GM18870 (cell line): Measurements from ENCODE around the gene CORO6.

Experiments used
- ATAC-seq: cut with Tn5 transposase; IDR thresholded peaks from one replicate; pipeline ENCODE4 v1.9.1; 2021; ENCODE audit warnings: moderate library complexity; ENCODE audit not compliant: unreplicated experiment

Gene CORO6

DNA sequence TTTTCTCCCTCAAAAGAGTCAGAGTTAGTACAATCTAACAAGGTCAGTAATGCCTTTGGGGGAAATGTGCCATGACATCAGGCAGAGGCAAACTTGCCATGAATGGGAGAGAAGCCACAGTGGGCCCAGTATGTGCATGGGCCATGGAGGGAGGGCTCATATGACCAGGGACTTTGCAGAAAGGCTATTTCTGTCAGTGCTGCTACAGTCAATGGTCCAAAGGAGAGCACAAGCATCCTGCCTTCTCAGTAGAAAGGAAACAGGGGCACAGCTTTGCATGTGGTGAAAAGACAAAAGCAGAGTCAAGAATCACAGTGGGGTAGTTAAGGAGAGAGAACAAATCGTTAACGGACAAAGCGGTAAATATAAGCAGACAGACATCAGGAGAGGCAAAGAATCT is 11.2 kb upstream of the CORO6 start:
- ATAC-seq = no peak

DNA sequence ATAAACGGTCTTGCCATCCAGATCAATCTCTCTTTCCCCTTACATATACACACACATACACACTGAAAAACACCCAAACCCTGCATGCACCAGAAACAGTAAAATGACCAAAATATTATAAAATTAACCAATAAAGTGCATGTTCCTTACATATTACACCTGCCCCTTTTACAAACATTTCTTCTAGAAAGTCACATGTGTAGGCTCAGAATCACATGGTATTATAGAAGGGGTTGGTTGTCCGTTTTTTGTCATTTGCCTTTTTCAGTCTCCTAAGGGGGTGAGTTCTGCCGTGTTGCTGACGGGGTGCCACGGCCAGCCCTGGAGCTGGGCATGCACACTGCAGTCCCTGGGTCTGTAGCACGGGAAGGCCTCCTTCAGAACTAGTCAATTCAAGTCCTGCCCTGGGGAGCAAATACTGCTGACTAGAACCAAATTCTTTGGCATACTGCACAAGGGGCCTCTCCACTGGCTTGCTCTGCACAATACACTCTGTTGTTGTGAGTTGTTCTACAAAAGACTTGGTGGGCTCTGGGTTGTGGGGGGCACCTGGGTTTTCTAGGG is 8.0 kb upstream of the CORO6 start:
- no peak for ATAC-seq

DNA sequence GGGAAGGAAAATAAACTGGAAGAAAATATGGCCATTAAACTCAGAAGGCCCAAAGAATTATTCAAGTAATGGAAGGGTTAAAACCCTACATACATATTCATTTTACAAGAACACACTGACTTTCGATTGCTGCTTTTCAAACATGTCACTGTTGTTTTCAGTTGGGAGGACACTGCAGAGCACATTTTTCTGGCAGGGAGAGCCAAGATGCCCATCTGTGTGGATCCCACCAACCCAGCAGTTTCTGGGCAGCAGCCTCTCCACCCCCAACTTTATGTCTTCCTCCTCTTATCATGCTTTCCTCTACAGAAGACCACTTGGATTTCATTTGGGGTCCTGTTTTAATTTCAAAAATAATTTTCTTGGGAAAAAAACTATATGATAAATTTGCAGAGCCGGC is 7.1 kb upstream of the CORO6 start:
- ATAC-seq = no peak

DNA sequence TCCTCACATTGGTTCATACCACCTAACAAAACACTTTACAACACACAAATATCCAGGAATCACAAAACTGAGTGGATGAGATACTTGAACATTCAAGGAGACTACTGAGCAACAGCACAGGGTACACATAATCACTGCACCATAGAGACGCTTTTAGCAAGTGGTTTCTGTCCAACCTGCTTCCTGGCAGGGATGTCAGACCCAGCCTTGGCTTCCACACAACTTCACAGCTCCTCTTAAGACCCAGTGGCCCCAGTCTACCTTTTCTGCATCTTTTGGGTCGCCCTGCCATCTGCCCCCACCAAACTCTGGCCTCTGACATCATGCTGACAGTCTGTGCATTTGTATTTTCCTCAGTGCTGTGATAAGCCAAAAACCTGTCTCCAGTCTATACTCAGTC is 5.9 kb upstream of the CORO6 start:
- no peak for ATAC-seq

DNA sequence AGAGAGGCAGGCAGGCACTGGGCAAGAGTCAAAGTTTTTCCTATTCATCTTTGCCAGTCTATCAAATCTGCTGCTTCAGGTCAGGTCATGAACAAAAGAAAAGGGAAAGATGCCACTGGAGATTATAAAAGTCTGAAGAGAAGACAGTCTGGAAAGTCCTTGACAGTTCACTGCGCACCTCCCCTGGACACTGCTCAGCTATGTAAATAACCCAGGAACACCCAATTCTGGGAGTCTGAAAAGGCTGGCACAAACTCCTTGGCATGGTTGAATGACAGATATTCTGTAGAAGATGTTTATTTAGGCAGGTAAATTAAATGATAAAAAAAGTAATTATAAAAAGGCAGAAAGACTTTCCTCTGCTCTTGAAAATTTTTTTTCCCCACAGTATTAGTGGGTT is 5.2 kb upstream of the CORO6 start:
- ATAC-seq = no peak

DNA sequence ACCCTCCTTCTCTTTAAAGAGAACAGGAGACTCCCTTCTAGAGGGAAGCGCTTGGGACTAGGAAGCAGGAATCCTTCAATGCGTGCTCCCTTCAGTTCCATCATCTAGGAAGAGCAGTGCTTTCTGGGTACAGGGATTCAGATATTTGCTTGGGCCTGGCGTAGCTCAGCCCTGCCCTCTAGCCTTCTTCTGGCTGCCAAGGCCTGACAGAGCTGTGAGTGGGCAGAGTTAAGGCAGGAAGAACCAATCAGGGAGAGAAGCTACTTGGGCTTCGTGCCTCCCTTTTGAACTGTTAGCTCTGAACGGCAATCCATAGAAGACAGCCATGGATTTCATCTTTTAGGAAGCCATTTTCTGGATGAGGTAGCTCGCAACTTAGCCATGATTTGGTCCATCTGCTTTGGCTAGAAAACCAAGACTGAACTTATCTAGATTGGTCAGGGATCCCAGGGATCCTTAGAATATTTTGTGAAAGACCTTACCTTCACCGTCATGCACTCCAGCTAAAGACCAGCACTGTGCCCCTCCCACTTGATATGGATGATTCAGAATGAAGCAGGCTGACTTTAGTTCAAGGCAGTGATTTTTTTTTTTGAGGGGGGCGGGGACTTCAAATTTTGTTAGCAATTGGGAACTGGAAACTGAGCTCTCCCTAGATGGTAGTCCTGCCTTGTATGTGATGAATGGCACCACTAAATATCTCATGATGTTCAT is 2.5 kb upstream of the CORO6 start:
- no peak for ATAC-seq

DNA sequence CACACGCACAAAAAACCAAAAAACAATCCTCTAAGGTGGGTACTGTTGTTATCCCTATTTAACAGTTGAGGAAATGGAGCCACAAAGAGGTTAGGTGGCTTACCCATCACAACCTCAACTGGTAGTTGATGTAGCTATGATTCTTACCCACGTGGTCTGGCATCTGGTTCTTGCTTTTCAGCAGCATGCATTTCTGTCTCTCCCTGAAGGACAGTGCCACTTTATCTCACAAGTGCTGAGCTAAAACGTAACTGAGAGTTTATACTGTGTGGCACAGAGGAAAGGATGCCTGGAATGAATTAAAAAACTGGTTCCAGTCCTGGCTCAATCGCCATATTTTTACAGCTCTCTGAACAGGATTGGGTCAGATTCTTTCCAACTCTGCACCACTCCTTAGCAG is 1.9 kb upstream of the CORO6 start:
- no peak for ATAC-seq

DNA sequence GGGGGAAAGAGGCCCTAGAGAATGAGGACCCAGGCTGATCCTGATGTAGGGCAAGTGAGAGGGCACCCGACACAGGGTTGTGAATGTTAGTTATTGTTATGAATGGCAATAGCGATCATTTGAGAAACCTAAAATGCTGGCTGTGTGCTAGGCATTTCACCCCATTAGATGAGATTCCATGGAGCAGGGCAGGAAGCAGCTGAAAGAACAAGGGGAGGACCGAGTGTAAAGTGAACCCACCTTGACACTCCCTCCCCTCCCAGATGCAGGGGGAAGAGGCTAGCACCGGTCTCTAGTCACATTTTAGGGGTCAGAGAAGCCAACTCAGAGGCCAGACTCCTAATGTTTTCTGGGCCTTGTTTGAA is 553 bp upstream of the CORO6 start:
- ATAC-seq = no peak

DNA sequence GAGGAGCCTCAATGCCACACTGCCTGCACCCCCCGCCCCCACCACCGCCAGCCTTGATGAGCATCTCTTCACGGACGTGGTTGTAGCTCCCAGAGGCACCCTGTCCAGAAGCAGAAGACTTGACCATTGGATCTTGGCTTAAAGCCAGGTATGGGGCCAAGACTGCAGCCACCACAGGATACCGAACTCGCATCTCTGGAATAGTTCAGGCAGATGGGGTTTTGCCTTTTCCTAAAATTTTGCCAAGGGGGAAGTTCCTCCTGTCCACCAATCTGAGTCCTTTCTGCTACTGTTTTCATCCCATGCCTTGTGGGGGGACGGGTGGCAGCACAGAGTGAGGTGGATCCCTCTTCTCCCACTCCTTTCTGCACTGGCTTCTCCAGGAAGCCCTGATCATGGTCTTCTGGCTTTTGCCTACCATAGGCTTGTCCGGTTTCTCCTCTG is 939 bp downstream of the CORO6 start:
- no peak for ATAC-seq

DNA sequence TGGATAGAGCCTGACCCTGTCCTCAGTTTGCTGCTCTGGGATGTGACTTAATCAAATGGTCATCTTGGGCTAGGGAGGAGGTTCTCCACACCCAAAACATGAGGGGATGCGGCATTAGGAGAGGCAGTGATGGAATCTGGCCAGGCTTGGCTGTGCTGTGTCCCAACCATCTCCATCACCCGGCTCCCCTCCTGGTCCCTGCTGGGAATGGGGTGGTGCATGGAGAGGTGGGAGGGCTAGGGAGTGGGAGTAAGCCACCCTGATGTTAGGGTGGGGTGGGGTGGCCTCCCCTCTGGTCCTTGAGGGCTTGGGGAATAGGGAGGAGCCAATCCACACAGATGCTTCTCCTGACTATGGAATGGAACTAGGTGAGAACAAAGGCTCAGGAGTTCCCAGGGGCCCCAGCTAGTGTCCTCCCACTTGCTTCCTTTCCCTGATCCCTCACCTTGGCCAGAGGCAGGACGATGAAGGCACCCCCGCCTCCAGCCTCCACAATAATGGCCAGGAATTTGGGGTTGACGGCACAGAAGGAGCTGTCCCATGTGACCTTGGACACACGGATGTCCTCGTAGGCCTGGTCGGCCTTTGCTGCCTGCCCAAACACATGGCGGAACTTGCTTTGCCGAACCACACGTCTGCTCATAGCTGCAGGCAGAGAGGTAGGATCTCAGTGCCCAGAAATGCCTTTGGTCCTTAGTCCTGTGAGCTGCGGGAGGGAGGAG is 1.8 kb downstream of the CORO6 start:
- ATAC-seq = no peak

DNA sequence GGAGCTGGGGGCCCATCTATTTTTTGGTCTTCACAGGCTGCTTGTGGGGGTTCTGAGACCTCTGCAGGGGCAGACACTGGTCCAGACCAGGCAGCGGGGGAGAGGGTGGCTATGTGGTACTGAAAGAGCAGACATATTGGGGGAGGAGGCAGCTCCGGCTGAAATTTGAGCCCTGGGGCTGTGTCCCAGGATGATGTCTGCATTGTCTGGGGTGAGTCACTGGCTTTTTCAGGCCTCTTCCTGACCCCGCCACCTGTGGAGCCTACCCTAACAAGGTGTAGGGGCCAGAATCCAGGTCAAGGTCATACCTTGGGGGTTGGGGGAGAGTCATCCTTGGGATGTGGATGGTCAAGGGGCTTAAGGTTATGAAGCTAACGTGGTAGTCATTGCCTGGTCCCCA is 2.4 kb downstream of the CORO6 start:
- ATAC-seq = no peak

DNA sequence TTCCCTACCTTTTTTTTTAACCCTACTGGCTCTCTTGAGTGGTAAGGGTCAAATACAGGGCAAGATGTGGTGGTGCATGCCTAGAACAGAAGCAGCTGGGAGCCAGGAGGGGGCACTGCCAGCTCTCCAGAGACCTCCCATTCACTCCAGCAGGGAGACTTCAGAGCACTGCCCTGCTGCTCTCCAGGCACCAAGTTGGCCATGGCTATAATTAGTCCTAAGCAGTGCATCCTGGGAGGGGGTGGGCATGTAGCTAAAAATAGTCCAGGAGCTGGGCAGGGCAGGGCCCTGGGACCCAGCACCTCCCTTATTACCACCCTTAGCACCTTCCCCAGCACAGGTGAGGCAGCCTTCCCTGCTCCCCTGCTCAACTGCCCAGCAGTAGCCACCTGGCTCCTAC is 3.5 kb downstream of the CORO6 start:
- ATAC-seq = no peak

DNA sequence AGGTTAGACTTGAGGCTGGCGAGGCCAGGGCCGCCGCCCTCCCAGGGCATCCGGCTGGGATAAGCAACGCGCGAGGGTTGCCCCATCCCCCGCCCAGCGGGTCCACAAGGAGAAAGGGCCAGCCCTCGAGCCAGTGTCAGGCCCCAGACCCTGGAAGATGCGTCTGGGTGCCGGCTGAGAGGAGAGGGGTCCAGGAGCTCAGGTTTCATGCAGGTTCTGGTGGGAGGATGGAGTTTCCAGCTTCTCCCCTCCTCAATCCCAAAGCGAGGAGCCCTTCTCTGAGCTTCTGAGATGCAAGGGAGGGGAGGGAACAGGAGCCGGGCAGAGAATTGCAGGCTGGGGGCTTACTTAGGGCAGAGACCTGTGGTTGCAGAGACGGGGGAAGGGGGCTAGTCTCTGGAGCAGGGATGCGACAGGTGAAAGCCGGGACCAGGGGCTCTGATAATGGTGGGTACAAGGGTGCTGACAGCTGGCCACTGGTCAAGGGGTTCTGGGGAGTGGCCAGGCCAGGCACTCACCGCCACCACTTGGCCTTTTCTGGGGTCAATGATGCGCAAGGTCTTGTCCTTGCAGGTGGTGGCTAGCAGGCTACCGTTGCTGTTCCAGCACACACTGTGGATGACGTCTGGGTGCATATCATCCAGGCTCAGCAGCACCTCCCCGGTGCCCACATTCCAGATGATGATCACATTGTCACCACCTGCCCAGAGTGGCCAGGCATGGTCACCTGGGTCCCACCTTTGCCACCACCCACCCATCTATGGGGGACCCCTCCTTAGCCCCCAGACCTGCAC is 4.2 kb downstream of the CORO6 start:
- no peak for ATAC-seq

DNA sequence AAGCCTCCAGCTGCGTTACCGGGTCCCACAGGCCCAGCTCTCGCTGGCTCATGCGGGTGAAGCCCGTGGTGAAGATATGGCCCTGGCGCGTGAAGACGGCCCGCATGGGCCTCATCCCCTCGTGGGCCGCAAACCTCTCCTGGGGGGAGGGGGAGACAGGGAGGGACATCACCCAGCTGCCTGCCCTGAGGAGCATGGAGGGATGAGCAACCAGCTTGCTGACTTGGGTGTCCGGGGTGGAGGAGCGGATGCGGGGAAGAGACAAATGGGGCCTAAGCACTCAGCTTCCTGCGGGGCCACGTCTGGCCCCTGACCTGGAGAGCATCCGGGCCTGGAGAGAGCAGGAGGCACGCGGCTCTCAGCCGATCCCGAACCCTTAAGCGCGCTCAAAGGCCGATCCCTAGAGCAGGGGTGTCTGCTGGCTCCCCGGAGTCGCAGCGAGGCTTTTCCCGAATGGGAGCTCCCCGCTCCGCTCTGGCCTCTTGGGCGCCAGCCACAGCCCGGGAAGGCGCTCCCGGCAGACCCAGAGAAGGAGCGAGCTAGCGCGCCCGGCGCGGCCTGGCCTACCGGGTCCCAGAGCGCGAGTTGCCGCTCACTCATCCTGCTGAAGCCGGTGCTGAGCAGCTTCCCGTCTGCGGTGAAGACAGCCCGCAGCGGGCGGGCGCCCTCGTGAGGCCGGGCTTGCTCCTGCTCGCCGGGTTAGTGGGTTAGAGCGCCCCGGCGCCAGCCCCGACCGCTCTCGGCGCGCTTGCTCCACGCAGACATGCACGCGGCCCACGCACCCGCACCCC is 5.0 kb downstream of the CORO6 start:
- ATAC-seq = no peak

DNA sequence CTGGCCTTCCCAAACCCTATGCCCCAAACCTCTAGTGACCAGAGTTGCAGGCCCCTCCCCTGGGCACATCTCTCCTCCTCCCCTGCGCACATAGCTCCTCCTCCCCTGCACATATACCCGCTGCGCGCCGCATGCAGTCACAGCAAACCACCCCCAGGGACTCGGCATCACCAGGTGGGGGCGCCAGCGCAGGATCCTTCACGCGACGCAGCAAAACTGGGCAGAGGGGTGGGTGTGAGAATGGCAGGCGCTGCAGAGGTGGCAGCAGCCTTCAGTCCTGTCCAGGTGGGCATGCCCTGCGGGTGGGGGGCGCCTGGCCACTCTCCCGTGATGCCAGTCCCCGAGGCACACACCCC is 5.6 kb downstream of the CORO6 start:
- no peak for ATAC-seq

DNA sequence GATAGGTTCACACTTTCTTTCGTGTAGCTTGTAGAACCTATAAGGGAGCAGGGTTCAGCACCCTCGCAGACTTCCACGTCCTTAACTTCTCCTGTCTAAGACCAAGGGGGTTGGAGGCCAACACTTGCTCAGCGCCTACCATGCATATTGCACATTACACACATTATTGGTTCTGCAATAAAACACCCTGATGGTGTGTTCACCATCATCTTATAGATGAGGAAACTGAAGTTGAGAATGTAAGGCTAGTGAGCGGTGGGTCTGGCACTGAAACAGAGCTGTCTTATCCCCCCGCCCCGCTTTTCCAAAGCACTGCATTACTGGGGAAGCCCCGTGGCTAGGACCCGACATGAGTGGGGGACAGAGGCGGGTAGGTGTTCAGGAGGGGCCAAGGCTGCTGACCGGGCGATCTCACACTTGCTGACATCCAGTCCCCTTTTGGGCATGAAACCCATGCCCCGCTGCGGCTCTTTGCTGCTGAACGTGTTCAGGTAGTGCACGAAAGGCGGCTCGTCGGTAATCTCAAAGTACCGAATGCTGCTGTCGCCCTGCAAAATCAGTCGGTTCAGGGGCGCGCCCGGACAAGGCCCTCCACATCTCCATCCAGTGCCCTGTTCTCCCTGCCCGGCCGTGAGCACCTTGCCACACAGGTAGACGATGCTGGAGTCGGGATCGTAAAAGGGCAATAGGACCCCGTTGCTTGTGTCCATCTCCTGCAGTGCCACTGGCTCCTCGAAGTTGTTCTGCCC is 6.2 kb downstream of the CORO6 start:
- ATAC-seq = no peak

DNA sequence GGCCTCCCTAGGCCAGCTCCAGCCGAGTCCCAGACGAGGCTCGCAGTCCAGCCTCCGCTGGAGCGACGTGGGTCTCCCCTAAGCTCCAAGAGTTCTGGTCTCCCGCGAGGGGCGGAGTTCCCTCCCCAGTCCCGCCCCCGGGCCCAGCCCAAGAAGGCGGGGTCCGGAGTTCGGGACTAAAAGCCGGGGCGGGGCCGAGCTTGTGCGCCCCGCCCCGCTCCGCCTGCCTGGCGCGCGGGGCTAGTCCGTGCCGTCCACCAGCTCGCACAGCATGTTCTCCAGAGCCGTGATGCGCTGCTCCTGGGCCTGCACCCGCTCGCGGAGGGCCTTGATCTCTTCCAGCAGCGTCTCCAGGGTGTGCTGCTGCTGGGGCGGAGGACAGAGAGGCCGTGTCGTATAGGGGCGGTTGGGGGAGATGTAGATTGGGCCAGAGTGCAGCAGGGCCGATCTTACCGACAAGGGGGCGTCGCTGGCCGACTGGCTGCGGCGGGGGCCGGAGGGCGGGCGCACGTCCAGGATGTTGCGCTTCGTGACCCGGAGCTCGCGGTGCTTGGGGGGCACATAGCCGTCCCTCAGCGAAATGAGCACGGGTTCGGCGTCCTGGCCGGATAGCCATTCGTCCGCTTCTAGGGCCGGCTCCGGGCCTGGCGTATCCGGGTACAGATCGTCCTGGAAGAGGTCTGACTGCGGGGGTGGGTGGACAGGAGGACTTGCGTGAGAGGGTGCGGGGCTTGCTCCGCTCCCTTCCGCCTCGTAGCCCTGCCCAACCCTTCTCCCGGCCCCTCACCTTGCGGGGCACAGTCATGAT is 7.0 kb downstream of the CORO6 start:
- no peak for ATAC-seq

DNA sequence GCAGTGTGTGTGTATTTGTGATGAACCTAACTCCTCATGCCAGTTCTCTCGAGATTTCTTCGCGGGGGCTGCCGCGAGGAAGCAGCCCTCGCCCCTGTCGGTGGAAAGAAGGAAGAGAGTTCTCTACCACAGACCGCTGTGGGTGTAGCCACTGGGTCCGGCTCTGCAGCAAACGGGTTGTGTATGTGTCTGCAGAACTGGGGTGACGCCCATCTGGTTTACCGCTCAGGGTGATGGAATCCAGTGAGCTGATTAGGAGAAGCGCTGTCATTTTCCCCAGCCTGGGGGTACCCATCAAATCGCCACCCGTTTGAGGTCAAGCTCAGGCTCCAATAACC is 7.7 kb downstream of the CORO6 start:
- ATAC-seq = no peak

DNA sequence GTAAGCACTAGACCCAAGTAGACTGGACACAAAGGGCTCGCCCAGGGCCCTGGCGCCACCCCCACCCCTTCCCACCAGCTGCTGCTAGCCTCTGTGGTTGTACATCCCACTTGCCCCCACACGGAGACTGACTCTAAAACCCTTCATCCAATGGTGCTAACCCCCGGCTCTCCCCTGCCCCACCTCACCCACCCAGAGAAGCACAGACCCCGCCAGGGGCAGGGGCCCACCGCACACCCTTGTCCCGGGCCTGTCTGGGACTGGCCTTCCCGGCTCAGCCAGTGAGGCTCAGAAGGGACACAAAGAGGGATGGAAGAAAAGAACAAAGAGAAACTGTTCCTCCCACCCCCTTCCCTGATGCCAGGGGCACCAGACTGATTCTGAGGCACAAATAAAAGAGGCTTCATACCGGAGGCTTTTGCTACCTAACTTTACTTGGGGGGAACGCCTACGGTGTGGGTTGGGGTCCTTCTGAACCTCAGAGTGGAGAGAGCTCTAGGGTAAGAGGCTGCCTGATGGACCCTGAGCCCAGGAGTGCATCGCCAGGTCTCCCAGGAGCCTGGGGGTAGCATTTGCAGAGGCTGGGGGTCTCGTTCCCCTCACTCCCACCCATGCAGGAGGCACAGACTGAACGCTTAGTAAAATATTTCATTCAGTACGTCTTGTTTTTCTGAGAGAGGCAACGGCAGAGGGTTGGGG is 8.2 kb downstream of the CORO6 start:
- no peak for ATAC-seq
